Activated B cell treated with CpG ODN at 0.5 μM for 24 hours (primary cell): Measurements from ENCODE around the gene TCP11L1. TPM values are rescaled to one million over a fixed set of nuclear protein-coding genes. Genes with fewer than 3 reads are reported as not detected.
"Not testable (repeated sequence)": the region's sequence is repeated elsewhere in the genome, so short reads cannot be mapped to it uniquely, and the experiment has no call there.

Source experiments
- ATAC-seq: fragments of 200-7000 bp; cut with Tn5 transposase; one replicate; pipeline ENCODE4 v1.10.0; 2021; ENCODE audit warnings: low read depth, mild to moderate bottlenecking, moderate library complexity
- CTCF ChIA-PET: fragments of 350-600 bp; sonication (Branson Sonifier 250); formaldehyde crosslinking; loops from one replicate; lab custom pipeline; 2021; ENCODE audit warnings: antibody characterized with exemption; lab: Charles Lee
- POLR2A ChIA-PET: fragments of 350-600 bp; sonication (Branson Sonifier 250); formaldehyde crosslinking; loops from one replicate; lab custom pipeline; 2021; ENCODE audit warnings: antibody characterized with exemption; lab: Charles Lee
- DNase-seq: peaks from one replicate; pipeline ENCODE4 v3.0.0; 2022
- H3K27ac Mint-ChIP-seq: one replicate; pipeline ENCODE4 v1.8.0; 2020; ENCODE audit warnings: mixed read lengths
- H3K27me3 Mint-ChIP-seq: one replicate; pipeline ENCODE4 v1.8.0; 2021; ENCODE audit warnings: mixed read lengths
- H3K36me3 Mint-ChIP-seq: one replicate; pipeline ENCODE4 v1.8.0; 2021; ENCODE audit warnings: low read depth, mixed read lengths
- H3K4me1 Mint-ChIP-seq: one replicate; pipeline ENCODE4 v1.8.0; 2021; ENCODE audit warnings: mixed read lengths
- H3K4me3 Mint-ChIP-seq: one replicate; pipeline ENCODE4 v1.8.0; 2020; ENCODE audit warnings: mild to moderate bottlenecking, mixed read lengths
- H3K9me3 Mint-ChIP-seq: one replicate; pipeline ENCODE4 v1.8.0; 2020; ENCODE audit warnings: mixed read lengths
- CTCF ChIP-seq: fragments of 200-600 bp; IDR thresholded peaks from one replicate; pipeline ENCODE4 v1.8.0; 2022; ENCODE audit warnings: antibody characterized with exemption, mild to moderate bottlenecking
- intact Hi-C: fragments of 100-400 bp; cut with micrococcal nuclease; formaldehyde crosslinking; loops from one replicate; pipeline ENCODE4 v1.15.1; 2024
- total RNA-seq: library from RNA; stranded (reverse); gene quantifications from 2 replicates; pipeline ENCODE4 v1.2.3, GENCODE V29; 2022

TCP11L1 gene
- total RNA-seq, 1 donor from 2014 or later = 17.7 TPM

GRCh38 chr11:33103836-33104235 is 64.5 kb downstream of the TCP11L1 start:
- CTCF ChIA-PET = no interaction called here
- peaks cover 55% of the 10 kb centered on the region for H3K36me3 Mint-ChIP-seq
- no peaks in the 10 kb centered on the region for H3K9me3 Mint-ChIP-seq
- POLR2A ChIA-PET = no interaction called here
- DNase-seq = no peak
- no peak for TF ChIP-seq CTCF
- H3K27ac Mint-ChIP-seq = no peak overlapping the region
- intact Hi-C loops = no loop called here
- no peak for ATAC-seq
- no peaks in the 10 kb centered on the region for H3K4me1 Mint-ChIP-seq
- H3K4me3 Mint-ChIP-seq = no peak overlapping the region
- no peaks in the 10 kb centered on the region for H3K27me3 Mint-ChIP-seq

- ATAC-seq (no peak), DNase-seq (no peak)
- Mint-ChIP-seq H3K36me3 (peaks cover 15% of the 10 kb centered on the region), H3K27me3 (no peaks in the 10 kb centered on the region), H3K9me3 (no peaks in the 10 kb centered on the region), H3K4me3 (no peak overlapping the region), H3K27ac (no peak overlapping the region), H3K4me1 (no peaks in the 10 kb centered on the region)
- CTCF ChIA-PET = no interaction called here
- intact Hi-C loops = no loop called here
- no peak for TF ChIP-seq CTCF
- POLR2A ChIA-PET = no interaction called here
Measured at GRCh38 chr11:33109294-33109895, 70.0 kb downstream of the TCP11L1 start.

- Mint-ChIP-seq H3K27ac (no peak overlapping the region), H3K9me3 (no peaks in the 10 kb centered on the region), H3K27me3 (no peaks in the 10 kb centered on the region), H3K36me3 (peaks cover 11% of the 10 kb centered on the region), H3K4me1 (no peaks in the 10 kb centered on the region), H3K4me3 (no peak overlapping the region)
- intact Hi-C loops = no loop called here
- ATAC-seq (no peak), DNase-seq (no peak)
- POLR2A ChIA-PET = no interaction called here
- CTCF ChIA-PET = no interaction called here
- TF ChIP-seq CTCF = no peak
Measured at GRCh38 chr11:33110083-33110482, 70.7 kb downstream of the TCP11L1 start.

- Mint-ChIP-seq H3K36me3 (no peaks in the 10 kb centered on the region), H3K9me3 (no peaks in the 10 kb centered on the region), H3K27ac (no peak overlapping the region), H3K4me3 (no peak overlapping the region), H3K27me3 (no peaks in the 10 kb centered on the region), H3K4me1 (no peaks in the 10 kb centered on the region)
- ChIA-PET CTCF (no interaction called here), POLR2A (no interaction called here)
- no peak for TF ChIP-seq CTCF
- intact Hi-C loops = no loop called here
- ATAC-seq (no peak), DNase-seq (no peak)
Measured at GRCh38 chr11:33116535-33116934, 77.2 kb downstream of the TCP11L1 start.

- intact Hi-C loops, H3K9me3 Mint-ChIP-seq, H3K27me3 Mint-ChIP-seq, H3K4me1 Mint-ChIP-seq, CTCF ChIA-PET, H3K27ac Mint-ChIP-seq, POLR2A ChIA-PET, DNase-seq, ATAC-seq, H3K36me3 Mint-ChIP-seq, H3K4me3 Mint-ChIP-seq: not testable (repeated sequence)
Measured at GRCh38 chr11:33122696-33123095, 83.3 kb downstream of the TCP11L1 start.

Other genes starting within 250 kb of the TCP11L1 start
- 0.07 TPM in 1 of 2 replicates, not detected in the other for gene CCDC73, start 244.9 kb upstream of the TCP11L1 start, total RNA-seq
- gene PRRG4, start 209.6 kb upstream of the TCP11L1 start, total RNA-seq = 0.17 and 0.33 TPM in 2 replicates
- 13.4 and 15.1 TPM in 2 replicates for gene QSER1, start 146.8 kb upstream of the TCP11L1 start, total RNA-seq
- gene DEPDC7, start 23.7 kb upstream of the TCP11L1 start, total RNA-seq = 0.27 TPM in 1 of 2 replicates, not detected in the other
- 30.0 and 33.5 TPM in 2 replicates for gene CSTF3, start 121.9 kb downstream of the TCP11L1 start, total RNA-seq
- gene HIPK3, start 217.8 kb downstream of the TCP11L1 start, total RNA-seq = 46.8 and 50.7 TPM in 2 replicates